CD4-positive, alpha-beta T cell treated with Interferon gamma for 1 hour (primary cell): ENCODE data around the gene AMIGO1.

ENCODE experiments used
- DNase-seq: peaks from one replicate; pipeline ENCODE4 v3.0.0-alpha.2; 2020

The AMIGO1 gene

GRCh38 chr1:109532365-109533136, 23.0 kb upstream of the AMIGO1 start:
- DNase-seq: peak; percentile 84

DNA sequence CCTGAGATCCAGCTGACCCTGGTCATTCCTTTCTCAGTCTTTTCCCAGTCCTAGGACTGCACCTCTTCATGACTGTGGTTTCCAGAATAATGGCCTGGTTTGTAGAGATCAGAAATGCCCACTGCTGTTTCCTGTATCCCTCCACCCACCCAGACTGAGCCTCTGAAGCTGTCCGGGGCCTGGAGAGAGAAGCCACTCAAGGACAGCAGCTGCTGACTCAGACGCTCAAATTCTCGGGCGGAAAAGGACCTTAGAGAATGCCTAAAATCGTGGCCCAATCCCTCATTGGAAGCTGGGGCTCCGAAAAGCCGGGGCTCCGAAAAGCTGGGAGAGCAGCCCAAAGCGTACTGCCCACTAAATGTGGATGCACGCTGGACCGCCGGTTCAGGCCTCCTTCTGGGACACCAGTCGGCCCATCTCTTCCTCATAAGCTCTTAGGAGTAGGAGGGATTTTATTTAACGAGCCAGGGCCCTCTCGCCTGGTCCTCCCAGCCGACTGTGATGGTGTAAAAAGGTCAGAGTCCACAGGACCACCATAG, 22.4 kb upstream of the AMIGO1 start:
- DNase-seq: no peak

DNA sequence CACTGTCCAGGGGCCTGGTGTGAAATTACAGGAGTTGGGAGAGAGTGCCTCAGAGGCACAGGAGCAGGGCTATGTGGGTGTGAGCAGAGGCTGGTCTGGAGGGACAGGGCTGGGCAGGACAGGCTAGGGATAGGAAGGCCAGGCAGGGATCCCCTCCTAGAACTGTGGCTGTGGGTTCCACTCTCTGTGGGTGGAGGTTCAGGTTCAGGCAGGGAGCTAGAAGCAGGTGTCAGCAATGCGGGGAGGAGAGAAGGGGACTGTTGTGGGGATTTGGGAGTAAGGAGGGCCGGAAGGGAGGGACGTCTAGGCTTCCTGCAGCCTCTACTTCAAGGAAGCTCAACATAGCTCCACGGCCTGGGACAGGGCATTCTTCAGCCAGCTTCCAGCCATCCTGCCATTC, 21.9 kb upstream of the AMIGO1 start:
- no peak for DNase-seq

DNA sequence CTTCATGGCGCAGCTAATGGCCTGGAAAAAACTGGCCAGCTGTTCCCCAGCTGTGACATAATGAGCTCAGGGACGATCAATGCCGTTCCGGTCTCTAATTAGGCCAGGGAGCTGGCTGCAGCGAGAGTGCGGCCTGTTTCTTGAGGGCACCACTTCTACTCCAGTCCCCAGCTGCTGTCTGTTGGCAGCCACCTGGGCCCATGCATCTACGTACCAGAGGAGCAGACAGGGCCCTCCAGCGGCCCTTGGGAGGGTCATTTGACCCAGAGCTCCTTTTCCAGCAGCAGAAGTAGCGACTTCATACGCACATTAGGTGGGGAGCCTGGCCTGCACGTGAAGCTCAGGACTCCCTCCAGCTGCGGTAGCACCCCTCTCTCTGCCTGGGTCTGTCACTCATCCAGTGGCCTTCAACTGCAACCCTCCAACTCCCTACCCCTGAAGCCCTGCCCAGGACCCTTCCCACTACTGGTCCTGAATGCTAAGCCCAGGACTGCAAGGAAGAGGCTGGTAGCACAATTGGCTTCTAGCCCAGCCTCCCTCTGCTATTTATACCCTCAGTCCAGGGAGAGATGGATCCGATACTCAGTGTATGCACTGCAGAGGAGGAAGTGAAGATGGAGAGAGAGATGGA, 21.0 kb upstream of the AMIGO1 start:
- DNase-seq: no peak

- DNase-seq: no peak
Observed at GRCh38 chr1:109529881-109530456, 20.4 kb upstream of the AMIGO1 start.

- no peak for DNase-seq
Observed at GRCh38 chr1:109528712-109529111, 19.2 kb upstream of the AMIGO1 start.

DNA sequence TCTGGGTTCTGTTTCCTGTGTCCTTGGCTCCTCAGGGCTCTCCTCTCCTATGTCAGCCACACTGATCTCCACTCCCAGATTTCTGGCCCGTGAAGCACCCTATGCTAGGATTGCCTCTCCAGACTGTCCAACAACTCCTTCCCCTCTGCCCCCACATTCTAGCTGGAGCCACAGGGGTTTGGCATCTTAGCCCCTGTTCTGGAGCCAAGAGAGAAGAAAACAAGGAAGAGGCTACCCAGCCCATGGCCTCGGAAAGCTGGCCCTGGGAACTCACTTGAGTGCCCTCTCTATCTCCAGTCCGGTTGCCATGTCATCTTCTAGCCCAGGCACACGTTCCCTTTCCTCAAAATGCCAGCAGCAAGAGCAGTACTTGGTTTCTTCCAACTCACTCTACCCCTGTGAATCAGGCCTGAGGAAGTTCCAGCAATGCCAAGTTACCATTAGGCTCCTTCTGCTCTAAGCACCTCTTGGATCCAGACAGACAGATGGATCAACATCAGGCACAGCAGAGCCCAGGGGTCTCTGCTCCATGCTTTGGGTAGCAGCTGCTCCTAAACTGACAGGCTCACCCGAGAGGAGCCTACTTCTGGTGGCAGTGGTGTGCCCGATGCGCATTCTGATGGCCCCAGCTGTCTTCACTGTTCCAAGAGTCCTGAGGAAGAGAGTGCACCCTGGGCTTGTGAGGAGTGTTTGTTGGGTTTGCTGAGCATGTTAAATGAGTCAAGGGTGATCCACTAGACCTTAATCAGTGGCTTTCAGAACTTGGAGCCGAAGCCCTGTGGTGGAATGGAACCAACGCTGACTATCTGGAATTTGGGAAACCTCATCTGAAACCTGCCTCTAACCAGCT, 18.5 kb upstream of the AMIGO1 start:
- no peak for DNase-seq

GRCh38 chr1:109527098-109527811, 17.7 kb upstream of the AMIGO1 start:
- DNase-seq: no peak

DNA sequence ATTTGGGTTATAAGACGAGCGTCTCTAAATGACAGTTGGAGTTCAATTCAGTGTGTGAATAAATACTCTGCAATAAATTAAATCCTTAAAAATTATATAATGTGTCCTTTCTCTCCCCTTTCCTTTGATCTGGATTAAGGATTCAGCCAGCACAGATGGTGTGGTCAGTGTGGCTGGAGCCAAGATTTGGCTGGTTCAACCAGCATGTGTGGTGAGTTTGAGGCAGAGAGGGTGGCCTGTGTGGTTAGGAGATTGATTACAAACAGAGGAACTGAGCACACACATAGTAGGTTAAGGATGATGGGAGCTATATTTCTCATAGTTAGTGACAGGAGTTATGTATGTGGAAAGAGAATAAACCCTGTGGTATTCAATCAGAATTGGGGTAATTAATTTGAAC, 14.2 kb upstream of the AMIGO1 start:
- DNase-seq: no peak

GRCh38 chr1:109522026-109522425, 12.5 kb upstream of the AMIGO1 start:
- no peak for DNase-seq

DNA sequence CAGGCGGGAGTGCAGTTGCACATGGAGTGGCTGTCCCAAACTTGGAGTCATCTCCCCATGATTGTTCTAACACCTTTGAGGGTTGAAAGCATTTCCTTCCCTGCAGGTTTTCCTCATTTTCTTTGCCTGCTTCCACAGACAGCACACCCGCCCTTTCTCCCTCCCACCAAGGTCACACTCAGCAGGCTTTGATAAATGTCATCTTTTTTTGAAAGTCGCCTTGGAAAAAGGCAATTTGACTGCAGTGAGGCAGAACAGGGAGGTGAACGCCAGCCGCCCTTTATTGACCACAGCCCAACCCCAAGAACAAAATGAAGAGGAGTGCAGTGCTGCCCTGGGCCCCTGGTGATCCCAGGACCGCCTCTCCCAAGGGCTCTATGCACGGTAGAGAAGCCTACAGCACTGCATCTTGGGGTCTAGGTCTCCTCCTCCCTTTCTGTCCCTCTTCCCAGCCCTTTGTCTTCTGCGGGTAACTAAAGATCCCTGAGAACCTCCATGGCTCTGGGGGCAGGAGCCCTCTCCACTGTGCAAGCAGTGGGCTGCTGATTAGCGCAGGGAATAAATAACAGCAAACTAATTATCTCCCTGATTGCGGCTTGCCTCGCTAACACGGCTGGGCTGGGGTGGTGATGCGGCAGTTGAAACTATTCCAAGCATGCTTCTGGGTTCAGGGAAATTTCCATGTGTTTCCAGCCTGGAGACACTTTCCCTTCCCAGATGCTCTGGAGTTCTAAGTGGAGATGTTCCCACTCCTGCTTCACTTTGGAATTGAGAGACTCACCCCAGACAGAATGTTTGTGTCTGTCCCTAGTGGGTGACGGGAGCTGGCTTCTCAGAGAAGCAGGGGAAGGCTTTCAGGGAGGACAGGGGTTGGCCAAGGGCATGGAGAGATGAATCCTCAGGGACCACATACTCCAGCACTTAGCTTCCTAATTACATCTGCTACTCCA, 11.8 kb upstream of the AMIGO1 start:
- DNase-seq: no peak

- no peak for DNase-seq
Observed at GRCh38 chr1:109517337-109517736, 7.8 kb upstream of the AMIGO1 start.

GRCh38 chr1:109516872-109517271, 7.3 kb upstream of the AMIGO1 start:
- DNase-seq: no peak

GRCh38 chr1:109514846-109515245, 5.3 kb upstream of the AMIGO1 start:
- no peak for DNase-seq

DNA sequence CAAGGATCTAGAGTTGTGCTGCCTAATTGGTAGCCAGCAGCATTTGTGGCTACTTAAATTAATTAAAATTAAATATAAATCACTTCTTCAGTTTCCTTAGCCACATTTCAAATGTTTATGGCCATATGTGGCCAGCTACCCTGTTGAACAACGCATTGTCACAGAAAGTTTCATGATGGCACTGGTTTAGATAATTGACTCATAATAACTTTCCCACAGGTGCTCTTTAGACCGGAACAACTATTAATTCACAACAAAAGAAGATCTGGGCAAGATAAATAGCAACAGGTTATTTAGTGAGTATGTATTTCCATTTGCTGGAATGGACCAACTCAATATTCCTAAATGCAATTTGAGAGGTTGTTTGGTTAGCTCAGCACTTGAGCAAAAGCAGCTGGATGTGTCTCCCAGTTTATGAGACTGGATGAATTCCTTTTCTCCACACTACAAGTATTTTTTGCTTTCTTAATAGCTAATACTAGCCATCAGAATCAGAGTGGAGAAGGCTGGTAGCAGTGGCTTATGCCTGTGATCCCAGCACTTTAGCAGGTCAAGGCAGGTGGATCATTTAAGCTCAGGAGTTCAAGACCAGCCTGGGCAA, 3.7 kb upstream of the AMIGO1 start:
- no peak for DNase-seq

DNA sequence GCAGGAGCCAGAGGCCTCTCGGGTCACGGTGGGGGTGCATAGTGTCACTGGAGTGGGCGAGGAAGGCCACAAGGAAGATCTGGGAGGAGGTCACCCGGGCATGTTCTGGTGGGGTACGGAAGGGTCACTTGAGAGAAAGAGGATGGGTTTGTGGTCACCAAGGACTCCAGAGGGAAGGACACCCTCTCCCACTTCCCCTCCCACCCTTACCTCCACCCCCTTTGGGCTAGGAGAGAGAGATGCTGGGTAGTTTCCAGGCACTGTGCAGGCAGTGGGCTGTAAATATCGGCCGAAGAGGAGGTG, 703 bp downstream of the AMIGO1 start:
- no peak for DNase-seq

DNA sequence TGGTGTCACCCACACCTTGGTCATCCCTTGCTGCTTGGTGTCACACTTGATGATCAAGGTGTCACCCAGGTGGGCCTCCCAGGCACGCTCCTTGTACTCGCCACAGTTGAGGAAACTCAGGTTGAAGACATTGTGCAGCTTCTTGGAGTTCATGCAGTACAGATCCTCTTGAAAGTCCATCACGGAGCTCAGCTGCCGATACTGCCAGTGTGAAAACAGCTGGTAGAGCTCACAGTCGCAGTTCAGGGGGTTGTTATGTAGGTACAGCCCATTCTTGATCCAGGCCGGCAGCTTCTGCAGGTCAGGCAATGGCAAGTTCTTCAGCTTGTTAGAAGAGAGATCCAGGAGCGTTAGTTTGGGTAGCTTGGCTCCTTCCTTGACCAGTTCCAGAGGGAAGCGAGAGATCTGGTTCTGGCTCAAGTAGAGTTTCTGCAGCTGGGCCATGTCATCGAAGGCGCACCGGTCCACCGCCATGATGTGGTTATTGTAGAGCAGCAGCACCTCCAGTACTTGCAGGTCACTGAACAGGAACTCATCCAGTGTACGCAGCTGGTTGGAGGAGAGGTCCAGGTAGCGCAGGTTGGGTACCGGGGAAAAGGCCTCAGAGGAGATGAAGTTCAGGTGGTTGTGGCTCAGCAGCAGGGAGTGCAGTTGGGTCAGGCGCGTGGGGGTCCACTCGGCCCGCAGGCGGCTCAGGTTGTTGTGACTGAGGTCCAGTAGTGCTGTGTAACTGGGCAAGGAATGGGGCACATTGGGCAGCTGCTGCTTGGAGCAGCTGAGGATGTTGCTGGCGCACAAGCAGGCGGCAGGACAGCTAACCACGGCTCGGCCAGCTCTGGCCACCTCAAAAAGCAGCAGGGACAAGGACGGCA, 1.3 kb downstream of the AMIGO1 start:
- no peak for DNase-seq

- DNase-seq: no peak
Observed at GRCh38 chr1:109504974-109505373, 4.6 kb downstream of the AMIGO1 start.

DNA sequence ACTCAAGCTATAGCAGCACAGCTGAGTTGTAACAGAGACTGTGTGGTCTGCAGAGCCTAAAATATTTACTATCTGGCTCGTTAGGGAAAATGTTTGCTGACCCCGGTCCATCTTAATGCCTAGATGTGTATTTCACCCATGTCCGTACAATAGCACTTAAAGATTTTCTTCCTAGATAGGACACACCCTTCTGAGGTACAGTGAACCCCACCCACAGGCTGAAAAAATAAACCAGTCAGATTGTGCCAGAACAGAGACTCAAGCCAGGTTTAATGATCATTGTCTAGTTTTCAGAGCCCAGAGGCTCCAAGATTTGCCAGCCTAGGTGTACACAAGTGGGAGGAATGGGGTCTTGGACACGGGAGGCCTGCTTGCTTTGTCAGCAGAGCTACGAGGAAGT, 5.6 kb downstream of the AMIGO1 start:
- DNase-seq: no peak

- DNase-seq: peak; percentile 68
Observed at GRCh38 chr1:109502364-109502851, 7.1 kb downstream of the AMIGO1 start.
